WI38 (cell line): ENCODE results near the gene DHH.

Experiments used
- H3K4me3 ChIP-seq: 2 replicates; pipeline ENCODE4 v1.5.1; 2011; ENCODE audit warnings: low read depth, mild to moderate bottlenecking, control low read depth, low read length
- TF ChIP-seq, protein P1 (sequence below): IDR thresholded peaks from 2 replicates; pipeline ENCODE4 v1.5.1; 2012; ENCODE audit warnings: low read depth, mild to moderate bottlenecking, control low read depth, low read length

The DHH gene

GRCh38 chr12:49105504-49106084 lies 11.0 kb upstream of the DHH start:
- no peak overlapping the region for H3K4me3 ChIP-seq
- TF ChIP-seq, protein P1, sequence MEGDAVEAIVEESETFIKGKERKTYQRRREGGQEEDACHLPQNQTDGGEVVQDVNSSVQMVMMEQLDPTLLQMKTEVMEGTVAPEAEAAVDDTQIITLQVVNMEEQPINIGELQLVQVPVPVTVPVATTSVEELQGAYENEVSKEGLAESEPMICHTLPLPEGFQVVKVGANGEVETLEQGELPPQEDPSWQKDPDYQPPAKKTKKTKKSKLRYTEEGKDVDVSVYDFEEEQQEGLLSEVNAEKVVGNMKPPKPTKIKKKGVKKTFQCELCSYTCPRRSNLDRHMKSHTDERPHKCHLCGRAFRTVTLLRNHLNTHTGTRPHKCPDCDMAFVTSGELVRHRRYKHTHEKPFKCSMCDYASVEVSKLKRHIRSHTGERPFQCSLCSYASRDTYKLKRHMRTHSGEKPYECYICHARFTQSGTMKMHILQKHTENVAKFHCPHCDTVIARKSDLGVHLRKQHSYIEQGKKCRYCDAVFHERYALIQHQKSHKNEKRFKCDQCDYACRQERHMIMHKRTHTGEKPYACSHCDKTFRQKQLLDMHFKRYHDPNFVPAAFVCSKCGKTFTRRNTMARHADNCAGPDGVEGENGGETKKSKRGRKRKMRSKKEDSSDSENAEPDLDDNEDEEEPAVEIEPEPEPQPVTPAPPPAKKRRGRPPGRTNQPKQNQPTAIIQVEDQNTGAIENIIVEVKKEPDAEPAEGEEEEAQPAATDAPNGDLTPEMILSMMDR, result no peak

GRCh38 chr12:49104822-49105221 lies 10.2 kb upstream of the DHH start:
- no peak overlapping the region for H3K4me3 ChIP-seq
- TF ChIP-seq, protein P1, result no peak

GRCh38 chr12:49100380-49100779 lies 5.8 kb upstream of the DHH start:
- no peak overlapping the region for H3K4me3 ChIP-seq
- TF ChIP-seq, protein P1, result no peak

GRCh38 chr12:49098703-49099102 lies 4.1 kb upstream of the DHH start:
- TF ChIP-seq, protein P1, result no peak

GRCh38 chr12:49098035-49098451 lies 3.4 kb upstream of the DHH start:
- TF ChIP-seq, protein P1, result peak; percentile 83
- H3K4me3 ChIP-seq, result no peak overlapping the region

More at GRCh38 chr12:49098703-49099102, 4.1 kb upstream of the DHH start:
- no peak overlapping the region for H3K4me3 ChIP-seq

DNA sequence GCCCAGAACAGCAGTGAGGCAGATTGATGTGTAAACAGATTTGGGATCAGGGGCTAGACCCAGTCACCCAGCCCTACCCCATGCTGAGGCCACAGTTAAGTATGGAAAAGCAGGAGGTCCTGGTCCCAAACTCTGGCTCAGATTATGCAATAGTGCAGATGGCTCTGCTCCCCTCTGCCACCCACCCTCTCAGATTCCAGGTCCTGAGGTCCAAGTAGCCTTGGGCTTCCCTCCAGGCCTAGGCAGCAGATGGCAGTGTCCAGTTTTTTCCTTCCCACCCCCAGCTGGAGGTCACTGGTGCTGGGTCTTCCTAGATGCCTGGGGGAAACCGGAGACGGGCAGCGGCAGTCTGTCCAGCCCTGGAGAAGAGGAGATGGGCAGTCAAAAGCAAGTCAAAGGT lies 2.8 kb upstream of the DHH start:
- H3K4me3 ChIP-seq, result no peak overlapping the region
- TF ChIP-seq, protein P1, result no peak

GRCh38 chr12:49094975-49095365 lies 369 bp upstream of the DHH start:
- TF ChIP-seq, protein P1, result no peak
- H3K4me3 ChIP-seq, result no peak overlapping the region
